Bronchial epithelial cell (primary cell): ENCODE results near the gene NEK8. TPM values are rescaled to one million over a fixed set of nuclear protein-coding genes. Genes with fewer than 3 reads are reported as not detected.
"Not testable (repeated sequence)": the region's sequence is repeated elsewhere in the genome, so short reads cannot be mapped to it uniquely, and the experiment has no call there.

Source experiments
- DNase-seq: peaks from one replicate; pipeline ENCODE4 v3.0.0-alpha.2; 2010; ENCODE audit warnings: low read depth
- FAIRE-seq: peaks from 2 replicates; lab custom pipeline; 2011; peaks lifted over from hg19 to GRCh38; lab: Jason Lieb, UNC
- H3K27me3 ChIP-seq: 2 replicates; pipeline ENCODE4 v1.5.1; 2011; ENCODE audit warnings: low read length; ENCODE audit not compliant: control insufficient read depth, insufficient read depth
- H3K36me3 ChIP-seq: 2 replicates; pipeline ENCODE4 v1.5.1; 2011; ENCODE audit warnings: low read length; ENCODE audit not compliant: control insufficient read depth, insufficient read depth
- H3K4me3 ChIP-seq: 2 replicates; pipeline ENCODE4 v1.5.1; 2011; ENCODE audit warnings: mild to moderate bottlenecking, low read depth, low read length, control low read depth
- total RNA-seq: library from RNA; depleted of rRNA; stranded (reverse); fragments of >200 nt; gene quantifications from 2 replicates; pipeline ENCODE4 v1.2.1, GENCODE V29; 2014
- TF ChIP-seq, protein P1 (sequence below): IDR thresholded peaks from 2 replicates; pipeline ENCODE4 v1.5.1; 2011; ENCODE audit warnings: mild to moderate bottlenecking, moderate library complexity, low read length, control low read depth, inconsistent platforms; ENCODE audit not compliant: insufficient read depth, severe bottlenecking

NEK8 gene
- total RNA-seq, 1 donor from 2014 or later: 3.2 TPM

DNA sequence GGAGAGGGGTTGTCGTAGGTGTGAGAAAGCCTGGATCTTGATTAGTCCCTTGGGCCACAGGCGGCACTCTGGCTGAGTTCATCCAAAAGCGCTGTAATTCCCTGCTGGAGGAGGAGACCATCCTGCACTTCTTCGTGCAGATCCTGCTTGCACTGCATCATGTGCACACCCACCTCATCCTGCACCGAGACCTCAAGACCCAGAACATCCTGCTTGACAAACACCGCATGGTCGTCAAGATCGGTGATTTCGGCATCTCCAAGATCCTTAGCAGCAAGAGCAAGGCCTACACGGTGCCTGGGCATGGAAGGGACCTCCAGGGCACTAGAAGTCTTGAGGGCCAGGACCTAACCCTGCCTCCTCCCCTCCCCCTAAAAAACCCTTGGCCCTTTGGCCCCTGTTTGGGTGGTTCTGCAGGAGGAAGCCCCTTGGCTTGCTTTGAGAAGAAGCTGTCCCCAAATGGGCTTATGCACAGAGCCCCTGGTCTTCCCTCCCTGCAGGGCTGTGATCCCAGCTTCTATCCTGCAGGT lies 6.2 kb downstream of the NEK8 start:
- DNase-seq (no peak), FAIRE-seq (no peak)
- H3K4me3 ChIP-seq: no peak overlapping the region
- peaks cover 1% of the 10 kb centered on the region for H3K36me3 ChIP-seq
- H3K27me3 ChIP-seq: no peaks in the 10 kb centered on the region
- TF ChIP-seq, protein P1, sequence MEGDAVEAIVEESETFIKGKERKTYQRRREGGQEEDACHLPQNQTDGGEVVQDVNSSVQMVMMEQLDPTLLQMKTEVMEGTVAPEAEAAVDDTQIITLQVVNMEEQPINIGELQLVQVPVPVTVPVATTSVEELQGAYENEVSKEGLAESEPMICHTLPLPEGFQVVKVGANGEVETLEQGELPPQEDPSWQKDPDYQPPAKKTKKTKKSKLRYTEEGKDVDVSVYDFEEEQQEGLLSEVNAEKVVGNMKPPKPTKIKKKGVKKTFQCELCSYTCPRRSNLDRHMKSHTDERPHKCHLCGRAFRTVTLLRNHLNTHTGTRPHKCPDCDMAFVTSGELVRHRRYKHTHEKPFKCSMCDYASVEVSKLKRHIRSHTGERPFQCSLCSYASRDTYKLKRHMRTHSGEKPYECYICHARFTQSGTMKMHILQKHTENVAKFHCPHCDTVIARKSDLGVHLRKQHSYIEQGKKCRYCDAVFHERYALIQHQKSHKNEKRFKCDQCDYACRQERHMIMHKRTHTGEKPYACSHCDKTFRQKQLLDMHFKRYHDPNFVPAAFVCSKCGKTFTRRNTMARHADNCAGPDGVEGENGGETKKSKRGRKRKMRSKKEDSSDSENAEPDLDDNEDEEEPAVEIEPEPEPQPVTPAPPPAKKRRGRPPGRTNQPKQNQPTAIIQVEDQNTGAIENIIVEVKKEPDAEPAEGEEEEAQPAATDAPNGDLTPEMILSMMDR: no peak

DNA sequence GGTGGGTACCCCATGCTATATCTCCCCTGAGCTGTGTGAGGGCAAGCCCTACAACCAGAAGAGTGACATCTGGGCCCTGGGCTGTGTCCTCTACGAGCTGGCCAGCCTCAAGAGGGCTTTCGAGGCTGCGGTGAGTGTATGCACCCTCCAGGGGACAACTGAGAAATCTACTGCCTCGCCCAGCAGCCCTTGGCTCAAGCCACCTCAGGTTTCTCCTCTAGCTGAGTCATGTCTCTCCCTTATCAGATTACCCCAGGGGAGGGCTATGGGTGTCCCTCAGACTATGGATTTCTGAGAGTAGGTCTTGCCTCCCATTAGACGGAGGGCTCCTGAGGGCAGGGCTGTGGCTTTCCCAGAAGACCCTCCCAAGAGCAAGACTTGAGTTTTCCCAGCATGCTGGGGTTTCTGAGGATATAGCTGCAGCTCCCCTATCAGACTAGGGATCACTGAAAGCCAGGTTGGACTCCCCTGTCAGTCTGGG lies 6.7 kb downstream of the NEK8 start:
- Histone ChIP-seq H3K27me3 (no peaks in the 10 kb centered on the region), H3K4me3 (no peak overlapping the region), H3K36me3 (peaks cover 1% of the 10 kb centered on the region)
- FAIRE-seq (no peak), DNase-seq (peak; percentile 65)
- TF ChIP-seq, protein P1: peak; percentile 16

DNA sequence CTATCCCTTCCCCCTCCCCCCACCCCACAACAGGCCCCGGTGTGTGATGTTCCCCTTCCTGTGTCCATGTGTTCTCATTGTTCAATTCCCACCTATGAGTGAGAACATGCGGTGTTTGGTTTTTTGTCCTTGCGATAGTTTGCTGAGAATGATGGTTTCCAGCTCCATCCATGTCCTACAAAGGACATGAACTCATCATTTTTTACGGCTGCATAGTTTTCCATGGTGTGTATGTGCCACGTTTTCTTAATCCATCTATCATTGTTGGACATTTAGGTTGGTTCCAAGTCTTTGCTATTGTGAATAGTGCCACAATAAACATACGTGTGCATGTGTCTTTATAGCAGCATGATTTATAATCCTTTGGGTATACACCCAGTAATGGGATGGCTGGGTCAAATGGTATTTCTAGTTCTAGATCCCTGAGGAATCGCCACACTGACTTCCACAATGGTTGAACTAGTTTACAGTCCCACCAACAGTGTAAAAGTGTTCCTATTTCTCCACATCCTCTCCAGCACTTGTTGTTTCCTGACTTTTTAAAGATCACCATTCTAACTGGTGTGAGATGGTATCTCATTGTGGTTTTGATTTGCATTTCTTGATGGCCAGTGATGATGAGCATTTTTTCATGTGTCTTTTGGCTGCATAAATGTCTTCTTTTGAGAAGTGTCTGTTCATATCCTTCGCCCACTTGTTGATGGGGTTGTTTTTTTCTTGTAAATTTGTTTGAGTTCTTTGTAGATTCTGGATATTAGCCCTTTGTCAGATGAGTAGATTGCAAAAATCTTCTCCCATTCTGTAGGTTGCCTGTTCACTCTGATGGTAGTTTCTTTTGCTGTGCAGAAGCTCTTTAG lies 7.6 kb downstream of the NEK8 start:
- not testable (repeated sequence) for H3K27me3 ChIP-seq, H3K4me3 ChIP-seq, H3K36me3 ChIP-seq, DNase-seq, FAIRE-seq

DNA sequence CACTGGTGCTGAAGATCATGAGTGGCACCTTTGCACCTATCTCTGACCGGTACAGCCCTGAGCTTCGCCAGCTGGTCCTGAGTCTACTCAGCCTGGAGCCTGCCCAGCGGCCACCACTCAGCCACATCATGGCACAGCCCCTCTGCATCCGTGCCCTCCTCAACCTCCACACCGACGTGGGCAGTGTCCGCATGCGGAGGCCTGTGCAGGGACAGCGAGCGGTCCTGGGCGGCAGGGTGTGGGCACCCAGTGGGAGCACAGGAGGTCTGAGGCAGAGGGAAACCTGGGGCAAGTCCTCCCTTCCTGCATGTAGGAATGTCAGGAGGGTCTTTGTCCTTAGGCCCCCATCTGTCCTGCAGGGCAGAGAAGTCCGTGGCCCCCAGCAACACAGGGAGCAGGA lies 8.7 kb downstream of the NEK8 start:
- Histone ChIP-seq H3K36me3 (peaks cover 1% of the 10 kb centered on the region), H3K4me3 (no peak overlapping the region), H3K27me3 (no peaks in the 10 kb centered on the region)
- DNase-seq (no peak), FAIRE-seq (no peak)
- TF ChIP-seq, protein P1: no peak

DNA sequence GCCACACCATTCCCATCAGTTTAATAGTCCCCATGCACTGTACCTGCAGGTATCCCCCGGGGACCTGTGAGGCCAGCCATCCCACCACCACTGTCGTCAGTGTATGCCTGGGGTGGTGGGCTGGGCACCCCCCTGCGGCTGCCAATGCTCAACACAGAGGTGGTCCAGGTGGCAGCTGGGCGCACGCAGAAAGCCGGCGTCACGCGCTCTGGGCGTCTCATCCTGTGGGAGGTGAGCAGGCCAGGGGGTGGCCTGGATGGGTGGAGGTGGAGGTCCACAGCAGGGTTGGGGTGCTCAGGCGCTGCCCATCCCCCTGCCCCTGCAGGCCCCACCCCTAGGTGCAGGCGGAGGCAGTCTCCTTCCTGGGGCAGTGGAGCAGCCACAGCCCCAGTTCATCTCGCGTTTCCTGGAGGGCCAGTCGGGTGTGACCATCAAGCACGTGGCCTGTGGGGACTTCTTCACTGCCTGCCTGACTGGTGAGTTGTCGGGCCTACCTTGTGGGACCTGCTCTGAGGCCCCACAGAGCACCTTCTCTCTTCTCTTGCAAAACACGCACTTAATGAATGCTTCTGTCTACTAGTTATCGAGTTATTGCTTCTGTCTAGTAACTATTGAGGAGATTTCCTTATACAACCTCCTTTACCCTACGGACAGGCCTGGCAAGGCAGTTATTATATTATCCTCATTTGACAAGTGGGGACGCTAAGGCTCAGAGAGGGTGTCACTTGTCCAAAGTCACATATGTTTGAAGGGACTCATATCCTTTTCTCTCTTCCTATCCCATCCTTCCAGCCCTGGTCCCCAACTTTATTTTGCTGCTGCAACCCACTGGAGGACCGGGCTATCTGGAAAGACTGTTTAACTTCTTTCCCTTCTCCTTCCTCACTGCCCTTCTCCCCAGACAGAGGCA lies 9.4 kb downstream of the NEK8 start:
- peaks cover 1% of the 10 kb centered on the region for H3K36me3 ChIP-seq
- no peaks in the 10 kb centered on the region for H3K27me3 ChIP-seq
- FAIRE-seq: no peak
- TF ChIP-seq, protein P1: no peak
- H3K4me3 ChIP-seq: no peak overlapping the region
- DNase-seq: no peak
